Left kidney (tissue), 8 donors: ENCODE data around the gene RXFP4. TPM values are rescaled to one million over a fixed set of nuclear protein-coding genes. Genes with fewer than 3 reads are reported as not detected.
A peak's percentile ranks its signal among the peaks of the same experiment; 100 is the strongest.
"Not testable (repeated sequence)": the region's sequence is repeated elsewhere in the genome, so short reads cannot be mapped to it uniquely, and the experiment has no call there.

Experiments
- DNase-seq: peaks from one replicate; pipeline ENCODE4 v3.0.0-alpha.2; 2013
- long read RNA-seq, 8 donors: transcript quantifications; one replicate each; lab custom pipeline, GENCODE V29; 2026
- polyA plus RNA-seq: library from polyadenylated mRNA; unstranded; fragments of 120-200 nt; gene quantifications from one replicate; pipeline ENCODE4 v1.2.1, GENCODE V29; 2013; ENCODE audit not compliant: insufficient read length

RXFP4 gene
- 0.15 TPM for polyA plus RNA-seq
- long read RNA-seq, donor 1 = 0 reads
- long read RNA-seq, donor 2, partial matches to known transcripts = 0 of 1 reads
- long read RNA-seq, donor 2, other reads (novel, unspliced or antisense) = 0 of 1 reads
- long read RNA-seq, donor 3 = 0 reads
- long read RNA-seq, donor 4 = 0 reads
- long read RNA-seq, donor 5 = 0 reads
- long read RNA-seq, donor 6 = 0 reads
- long read RNA-seq, donor 7 = 0 reads
- long read RNA-seq, donor 8 = 0 reads

GRCh38 chr1:155940993-155941844 is at the start of gene RXFP4:
TSS of gene RXFP4 (plus strand) at chr1:155941638. CDS start at chr1:155941710, 72 bp downstream.
- DNase-seq = no peak

GRCh38 chr1:155892796-155893195 is 48.6 kb upstream of the RXFP4 start:
- DNase-seq = no peak

- no peak for DNase-seq
These were observed 47.9 kb upstream of the RXFP4 start for GRCh38 chr1:155893389-155894142.

- not testable (repeated sequence) for DNase-seq
These were observed 45.8 kb upstream of the RXFP4 start for GRCh38 chr1:155895617-155896016.

GRCh38 chr1:155896476-155896875 is 45.0 kb upstream of the RXFP4 start:
- DNase-seq = not testable (repeated sequence)

- DNase-seq = no peak
These were observed 43.7 kb upstream of the RXFP4 start for GRCh38 chr1:155897746-155898145.

GRCh38 chr1:155898888-155899287 is 42.5 kb upstream of the RXFP4 start:
- no peak for DNase-seq

GRCh38 chr1:155899683-155900082 is 41.8 kb upstream of the RXFP4 start:
- DNase-seq = no peak

- no peak for DNase-seq
These were observed 41.3 kb upstream of the RXFP4 start for GRCh38 chr1:155900161-155900560.

GRCh38 chr1:155904261-155904660 is 37.2 kb upstream of the RXFP4 start:
- DNase-seq = no peak

- DNase-seq = no peak
These were observed 31.5 kb upstream of the RXFP4 start for GRCh38 chr1:155909894-155910293.

- DNase-seq = no peak
These were observed 30.8 kb upstream of the RXFP4 start for GRCh38 chr1:155910621-155911121.

GRCh38 chr1:155911156-155912055 is 30.0 kb upstream of the RXFP4 start, which contains the start of gene RIT1:
TSS of gene RIT1 (minus strand) at chr1:155911349. CDS start at chr1:155910761, 588 bp downstream.
- DNase-seq = peak; percentile 84

- DNase-seq = no peak
These were observed 29.3 kb upstream of the RXFP4 start for GRCh38 chr1:155912056-155912536.

- no peak for DNase-seq
These were observed 27.3 kb upstream of the RXFP4 start for GRCh38 chr1:155913969-155914757.

GRCh38 chr1:155918660-155919059 is 22.8 kb upstream of the RXFP4 start:
- no peak for DNase-seq

GRCh38 chr1:155919801-155920200 is 21.6 kb upstream of the RXFP4 start:
- DNase-seq = no peak

GRCh38 chr1:155920717-155921116 is 20.7 kb upstream of the RXFP4 start:
- no peak for DNase-seq

GRCh38 chr1:155925506-155925905 is 15.9 kb upstream of the RXFP4 start:
- no peak for DNase-seq

GRCh38 chr1:155929057-155929456 is 12.4 kb upstream of the RXFP4 start:
- no peak for DNase-seq
